Naive B cell (primary cell): ENCODE data around the gene POMP. TPM values are rescaled to one million over a fixed set of nuclear protein-coding genes. Genes with fewer than 3 reads are reported as not detected.

Source experiments
- ATAC-seq, 2 donors: fragments of 150-1000 bp; cut with Tn5 transposase; 2 replicates each; pipeline ENCODE4 v1.10.0; 2021; ENCODE audit warnings: low read depth in 2 of 2, mild to moderate bottlenecking in 2 of 2, moderate library complexity in 2 of 2
- DNase-seq: peaks from one replicate; pipeline ENCODE4 v3.0.0; 2022
- H3K27ac Mint-ChIP-seq, 6 donors: one replicate each; pipeline ENCODE4 v1.8.0; 2020 to 2022; ENCODE audit warnings: mild to moderate bottlenecking in 6 of 6, mixed read lengths in 6 of 6, moderate library complexity in 5 of 6, inconsistent platforms in 2 of 6
- H3K27me3 Mint-ChIP-seq, 3 donors: one replicate each; pipeline ENCODE4 v1.8.0; 2021 to 2022; ENCODE audit warnings: mixed read lengths in 3 of 3, mild to moderate bottlenecking in 1 of 3
- H3K36me3 Mint-ChIP-seq, 2 donors: one replicate each; pipeline ENCODE4 v1.8.0; 2020 to 2022; ENCODE audit warnings: mixed read lengths in 2 of 2, inconsistent platforms in 1 of 2, mild to moderate bottlenecking in 1 of 2
- H3K4me1 Mint-ChIP-seq, 3 donors: one replicate each; pipeline ENCODE4 v1.8.0; 2020 to 2022; ENCODE audit warnings: mixed read lengths in 3 of 3, inconsistent platforms in 1 of 3, mild to moderate bottlenecking in 1 of 3, moderate library complexity in 1 of 3
- H3K4me3 Mint-ChIP-seq, 8 donors: one replicate each; pipeline ENCODE4 v1.8.0; 2020 to 2022; ENCODE audit warnings: mild to moderate bottlenecking in 8 of 8, mixed read lengths in 8 of 8, moderate library complexity in 8 of 8, inconsistent platforms in 2 of 8
- H3K9me3 Mint-ChIP-seq, 7 donors: one replicate each; pipeline ENCODE4 v1.8.0; 2020 to 2022; ENCODE audit warnings: mixed read lengths in 7 of 7, mild to moderate bottlenecking in 5 of 7, inconsistent platforms in 2 of 7, moderate library complexity in 1 of 7
- polyA plus RNA-seq, 6 donors: library from polyadenylated mRNA; unstranded; fragments of 300-500 nt; fragmentation: Illumina TruSeq; gene quantifications; one replicate each; pipeline ENCODE4 v1.2.3, GENCODE V29; 2021; ENCODE audit warnings: low read depth in 6 of 6

Gene POMP
- polyA plus RNA-seq, 6 donors from 2014 or later = 118 to 165 (median 136) TPM

GRCh38 chr13:28623782-28624706 lies 34.9 kb upstream of the POMP start:
- H3K36me3 Mint-ChIP-seq = no peaks in the 10 kb centered on the region
- H3K4me1 Mint-ChIP-seq = peaks cover 6 to 23% (median 22%) of the 10 kb centered on the region in 3 donors
- peak overlapping the region in 5 of 8 donors; percentile 14 to 66 (median 48) for H3K4me3 Mint-ChIP-seq
- DNase-seq = no peak
- H3K27ac Mint-ChIP-seq = peak overlapping the region in 3 of 6 donors; percentile 36 to 66 (median 65)
- no peaks in the 10 kb centered on the region for H3K27me3 Mint-ChIP-seq
- no peak for ATAC-seq
- H3K9me3 Mint-ChIP-seq = peaks cover 0 to 4% (median 0%) of the 10 kb centered on the region in 7 donors

GRCh38 chr13:28624707-28625432 lies 34.1 kb upstream of the POMP start:
- peak overlapping the region in 1 of 8 donors; percentile 66 for H3K4me3 Mint-ChIP-seq
- no peaks in the 10 kb centered on the region for H3K36me3 Mint-ChIP-seq
- peaks cover 0 to 4% (median 0%) of the 10 kb centered on the region in 7 donors for H3K9me3 Mint-ChIP-seq
- H3K27me3 Mint-ChIP-seq = no peaks in the 10 kb centered on the region
- DNase-seq (no peak), ATAC-seq (no peak)
- H3K27ac Mint-ChIP-seq = peak overlapping the region in 2 of 6 donors; percentile 56 to 66
- peaks cover 6 to 23% (median 23%) of the 10 kb centered on the region in 3 donors for H3K4me1 Mint-ChIP-seq

DNA sequence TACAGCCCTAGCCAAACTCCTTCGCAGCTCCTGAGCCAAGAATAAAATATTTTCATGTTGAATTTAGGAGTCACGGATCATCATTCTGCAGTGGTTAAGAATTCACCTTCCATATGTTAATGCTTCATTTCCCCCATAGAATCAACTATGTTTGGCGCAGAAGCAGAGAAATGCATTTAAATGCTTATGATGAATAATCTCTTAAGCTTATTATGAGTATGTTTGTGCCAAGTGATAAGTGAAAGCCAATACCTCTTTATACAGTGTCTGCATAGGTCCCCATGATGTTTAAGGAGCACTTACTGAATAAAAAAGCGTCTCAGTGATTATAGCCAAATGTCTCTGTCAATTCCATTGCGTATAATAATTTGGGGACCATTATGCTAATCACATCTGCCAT lies 32.7 kb upstream of the POMP start:
- ATAC-seq (no peak), DNase-seq (no peak)
- Mint-ChIP-seq H3K4me3 (no peak overlapping the region), H3K9me3 (peaks cover 0 to 4% (median 0%) of the 10 kb centered on the region in 7 donors), H3K27ac (no peak overlapping the region), H3K4me1 (peaks cover 6 to 23% (median 23%) of the 10 kb centered on the region in 3 donors), H3K27me3 (no peaks in the 10 kb centered on the region), H3K36me3 (no peaks in the 10 kb centered on the region)

DNA sequence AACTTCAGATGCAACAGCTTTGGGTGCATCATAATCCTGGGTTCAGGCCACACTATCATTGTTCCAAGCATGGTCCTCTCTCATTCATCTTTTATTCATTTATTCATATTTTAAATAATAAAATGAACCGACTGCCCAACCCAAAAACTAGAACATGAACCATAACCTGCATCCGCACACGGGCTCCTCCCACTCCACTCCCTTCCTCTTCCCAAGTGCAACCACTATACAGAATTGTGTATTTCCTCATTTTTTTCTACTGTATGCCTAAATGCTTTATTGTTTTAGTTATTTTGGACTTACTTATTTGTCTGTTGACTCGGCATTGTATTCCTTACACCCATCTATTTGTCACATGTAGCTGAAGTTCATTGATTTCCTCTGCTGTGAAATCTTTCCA lies 30.7 kb upstream of the POMP start:
- Mint-ChIP-seq H3K27ac (peak overlapping the region in 1 of 6 donors; percentile 7), H3K4me3 (no peak overlapping the region), H3K27me3 (no peaks in the 10 kb centered on the region), H3K36me3 (no peaks in the 10 kb centered on the region), H3K4me1 (peaks cover 6 to 23% (median 20%) of the 10 kb centered on the region in 3 donors), H3K9me3 (peaks cover 0 to 4% (median 0%) of the 10 kb centered on the region in 7 donors)
- DNase-seq (no peak), ATAC-seq (no peak)

DNA sequence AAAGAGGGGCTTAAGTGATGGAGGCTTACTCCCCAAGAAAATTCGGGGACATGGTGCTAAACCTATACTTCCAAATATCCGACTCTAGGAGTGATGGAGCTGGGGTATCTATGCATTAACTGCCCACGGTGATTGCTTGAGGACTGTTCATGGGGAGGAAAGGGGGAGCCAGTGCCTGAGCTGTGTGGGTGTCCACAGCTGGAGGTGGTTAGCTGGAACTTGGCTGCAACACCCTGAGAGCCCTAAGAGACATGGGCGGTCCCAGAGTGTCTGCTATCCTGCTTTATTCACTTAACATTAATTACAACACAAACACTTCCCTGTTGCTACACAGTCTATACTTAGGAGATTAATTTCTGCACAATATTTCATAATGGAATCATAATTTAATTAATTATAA lies 28.1 kb upstream of the POMP start:
- Mint-ChIP-seq H3K27me3 (no peaks in the 10 kb centered on the region), H3K4me3 (no peak overlapping the region), H3K9me3 (no peaks in the 10 kb centered on the region), H3K4me1 (peaks cover 0 to 11% (median 8%) of the 10 kb centered on the region in 3 donors), H3K27ac (peak overlapping the region in 1 of 6 donors; percentile 13), H3K36me3 (no peaks in the 10 kb centered on the region)
- ATAC-seq (no peak), DNase-seq (no peak)

- peaks cover 5 to 15% (median 13%) of the 10 kb centered on the region in 3 donors for H3K4me1 Mint-ChIP-seq
- H3K4me3 Mint-ChIP-seq = no peak overlapping the region
- H3K27me3 Mint-ChIP-seq = no peaks in the 10 kb centered on the region
- H3K27ac Mint-ChIP-seq = no peak overlapping the region
- DNase-seq (no peak), ATAC-seq (no peak)
- no peaks in the 10 kb centered on the region for H3K36me3 Mint-ChIP-seq
- no peaks in the 10 kb centered on the region for H3K9me3 Mint-ChIP-seq
Measured at GRCh38 chr13:28631801-28632200, 27.1 kb upstream of the POMP start.

DNA sequence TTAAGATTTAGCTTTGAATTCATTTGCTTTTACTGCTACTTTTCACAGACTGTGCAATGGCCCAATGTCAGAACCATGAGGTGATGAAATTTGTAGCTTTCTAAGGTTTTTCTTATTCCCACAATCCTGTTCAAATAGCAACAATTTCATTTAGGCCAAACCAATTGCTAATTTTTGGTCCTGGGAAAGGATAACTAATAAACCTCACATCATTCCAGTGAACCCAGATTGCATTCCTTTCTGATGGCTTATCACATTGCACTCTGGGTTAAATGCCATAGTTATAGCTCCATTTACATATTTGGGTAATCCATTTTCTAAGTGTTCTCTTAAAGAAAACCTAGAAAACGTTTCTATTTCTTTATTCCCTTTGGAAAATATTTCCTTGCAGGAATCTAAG lies 22.9 kb upstream of the POMP start:
- Mint-ChIP-seq H3K4me1 (peaks cover 7 to 41% (median 27%) of the 10 kb centered on the region in 3 donors), H3K36me3 (no peaks in the 10 kb centered on the region), H3K27me3 (no peaks in the 10 kb centered on the region), H3K27ac (no peak overlapping the region), H3K9me3 (no peaks in the 10 kb centered on the region), H3K4me3 (no peak overlapping the region)
- no peak for ATAC-seq
- no peak for DNase-seq

DNA sequence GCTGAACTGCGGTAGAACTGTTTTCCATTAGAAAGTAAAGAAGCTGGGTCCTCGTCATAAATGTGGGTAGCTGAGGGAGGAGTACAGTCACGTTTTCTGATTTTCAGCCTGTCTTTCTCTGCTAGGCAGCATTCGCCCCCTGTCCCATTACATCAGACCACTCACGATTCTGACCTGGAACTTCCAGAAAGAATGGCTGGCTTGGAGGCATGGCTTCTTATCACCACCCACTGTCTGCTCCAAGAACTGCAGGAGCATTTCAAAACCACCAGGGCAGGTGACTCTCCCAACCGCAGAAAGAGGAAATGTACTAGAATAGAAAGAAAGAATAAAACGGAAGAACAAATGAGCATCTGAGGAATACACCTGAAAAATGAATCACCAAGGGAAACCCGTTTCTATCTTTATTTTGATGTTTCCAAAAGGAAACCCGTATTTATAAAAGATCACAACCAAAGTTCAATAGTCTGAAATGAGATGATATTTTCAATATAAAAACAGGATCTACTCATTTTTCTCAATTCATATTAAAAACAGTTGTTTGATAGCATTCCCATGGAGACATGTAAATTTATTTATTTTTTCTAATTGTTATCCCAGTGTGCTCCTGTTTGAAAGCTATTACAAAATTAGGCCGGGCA lies 22.1 kb upstream of the POMP start:
- Mint-ChIP-seq H3K27ac (peak overlapping the region; percentile 48 to 97 (median 78)), H3K4me1 (peaks cover 7 to 48% (median 27%) of the 10 kb centered on the region in 3 donors), H3K9me3 (no peaks in the 10 kb centered on the region), H3K4me3 (peak overlapping the region; percentile 54 to 91 (median 76)), H3K36me3 (no peaks in the 10 kb centered on the region), H3K27me3 (no peaks in the 10 kb centered on the region)
- peak; percentile 83 for DNase-seq
- ATAC-seq = peak; percentile 75 to 78

- ATAC-seq = peak; percentile 70 to 72
- Mint-ChIP-seq H3K4me1 (peaks cover 11 to 50% (median 27%) of the 10 kb centered on the region in 3 donors), H3K27ac (peak overlapping the region; percentile 48 to 99 (median 96)), H3K4me3 (peak overlapping the region; percentile 54 to 91 (median 81)), H3K9me3 (no peaks in the 10 kb centered on the region), H3K27me3 (no peaks in the 10 kb centered on the region), H3K36me3 (no peaks in the 10 kb centered on the region)
- DNase-seq = peak; percentile 66
Measured at GRCh38 chr13:28637714-28638355, 21.1 kb upstream of the POMP start.

DNA sequence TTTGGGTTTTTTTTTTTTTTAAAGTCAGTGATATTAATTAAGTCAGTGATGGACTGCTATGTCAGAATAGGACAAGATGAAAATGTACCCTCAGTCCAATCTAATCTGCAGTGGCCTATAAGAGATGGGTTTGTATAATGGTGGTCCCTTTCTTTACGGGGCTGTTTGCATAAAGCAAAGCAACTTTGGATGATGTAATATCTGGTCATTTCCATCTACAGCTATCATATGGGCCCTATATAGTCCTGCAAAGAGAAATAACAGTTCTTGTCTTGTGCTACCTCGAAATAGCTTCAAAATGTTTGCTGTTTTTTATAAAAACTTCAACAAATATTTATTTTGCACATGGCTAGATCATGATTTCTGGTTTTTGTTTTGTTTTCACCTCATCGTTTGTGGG lies 20.2 kb upstream of the POMP start:
- Mint-ChIP-seq H3K4me1 (peaks cover 15 to 54% (median 32%) of the 10 kb centered on the region in 3 donors), H3K9me3 (no peaks in the 10 kb centered on the region), H3K27ac (peak overlapping the region in 5 of 6 donors; percentile 12 to 84 (median 48)), H3K27me3 (no peaks in the 10 kb centered on the region), H3K4me3 (peak overlapping the region in 6 of 8 donors; percentile 32 to 70 (median 58)), H3K36me3 (no peaks in the 10 kb centered on the region)
- no peak for ATAC-seq
- DNase-seq = no peak

DNA sequence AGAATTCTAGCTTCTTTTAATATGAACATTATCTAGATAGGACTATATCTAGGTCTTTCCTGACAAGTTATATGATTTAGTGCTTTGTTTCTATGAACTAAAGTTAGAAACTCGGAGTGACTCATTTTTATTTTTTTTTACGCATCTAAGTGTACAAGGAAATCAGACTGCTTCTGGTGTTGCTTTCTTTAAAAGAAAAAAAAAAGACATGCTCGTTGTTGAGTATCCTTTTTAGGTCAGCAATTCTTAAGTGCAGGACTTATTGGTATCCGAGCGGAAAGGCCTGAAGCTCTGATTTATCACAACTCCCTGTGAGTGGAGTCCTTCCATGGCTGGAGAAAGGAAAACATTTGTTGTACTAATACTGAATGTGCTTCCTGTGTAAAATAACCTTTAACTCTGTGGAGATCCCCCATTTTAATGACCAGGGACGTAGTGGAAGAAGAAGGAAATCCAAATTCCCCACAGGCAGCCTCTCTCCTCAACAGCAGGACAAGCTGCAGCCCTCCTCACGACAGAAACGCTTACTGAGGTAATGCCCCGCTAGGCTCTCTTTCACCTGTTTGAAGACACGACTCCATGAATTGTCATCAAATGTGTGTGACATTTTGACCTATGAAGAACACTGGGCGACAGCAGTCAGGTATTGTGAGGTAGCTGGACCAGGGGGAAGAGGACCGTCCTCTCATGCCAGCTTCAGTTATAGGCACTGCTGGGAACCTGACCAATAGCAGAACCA lies 17.9 kb upstream of the POMP start:
- Mint-ChIP-seq H3K27ac (peak overlapping the region in 3 of 6 donors; percentile 44 to 80 (median 73)), H3K4me1 (peaks cover 20 to 58% (median 42%) of the 10 kb centered on the region in 3 donors), H3K27me3 (no peaks in the 10 kb centered on the region), H3K9me3 (no peaks in the 10 kb centered on the region), H3K36me3 (no peaks in the 10 kb centered on the region), H3K4me3 (no peak overlapping the region)
- DNase-seq (no peak), ATAC-seq (no peak)

- no peaks in the 10 kb centered on the region for H3K27me3 Mint-ChIP-seq
- H3K4me3 Mint-ChIP-seq = no peak overlapping the region
- no peaks in the 10 kb centered on the region for H3K9me3 Mint-ChIP-seq
- H3K27ac Mint-ChIP-seq = peak overlapping the region in 3 of 6 donors; percentile 64 to 80 (median 73)
- ATAC-seq = no peak
- H3K4me1 Mint-ChIP-seq = peaks cover 17 to 56% (median 41%) of the 10 kb centered on the region in 3 donors
- DNase-seq = no peak
- no peaks in the 10 kb centered on the region for H3K36me3 Mint-ChIP-seq
Measured at GRCh38 chr13:28641600-28641926, 17.4 kb upstream of the POMP start.
